KBM-7 (cell line): ENCODE data around the gene GXYLT1.

Source experiments
- DNase-seq: peaks from one replicate; pipeline ENCODE4 v3.0.0-alpha.2; 2015
- in situ Hi-C: fragments of 300-500 bp; cut with MboI; formaldehyde crosslinking; loops from 2 replicates; pipeline ENCODE4 v1.14.3; 2020; ENCODE audit warnings: low sequenced_read_pairs, low pct_unique_long_range_greater_than_20kb, mixed read lengths

Gene GXYLT1

GRCh38 chr12:42145552-42146215, 1.0 kb upstream of the GXYLT1 start:
- peak; percentile 48 for DNase-seq
- in situ Hi-C loops, result loop anchor here (25.0 kb wide), 1 partner anchor 217 kb away; no protein-coding TSS in a partner anchor

DNA sequence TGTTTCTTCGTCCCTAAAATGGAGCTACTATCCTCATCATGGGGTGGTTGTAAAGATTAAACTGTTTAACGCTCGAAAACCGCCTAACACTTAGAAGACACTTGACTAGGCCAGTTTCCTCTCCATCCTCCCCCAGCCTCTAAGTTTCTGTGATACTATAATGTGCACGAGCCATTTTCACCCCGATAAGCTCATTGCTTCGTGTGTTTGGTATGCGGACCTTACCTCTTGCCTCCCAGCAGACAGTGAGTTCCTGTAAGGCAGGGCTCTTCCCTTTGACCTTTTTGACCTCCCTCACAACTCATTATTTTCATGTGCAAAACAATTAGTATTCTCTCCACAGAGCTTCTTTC, 499 bp upstream of the GXYLT1 start:
- DNase-seq, result no peak
- in situ Hi-C loops, result loop anchor here (25.0 kb wide), 1 partner anchor 217 kb away; no protein-coding TSS in a partner anchor

GRCh38 chr12:42144158-42144407, 591 bp downstream of the GXYLT1 start:
- in situ Hi-C loops, result loop anchor here (25.0 kb wide), 1 partner anchor 218 kb away; no protein-coding TSS in a partner anchor
- DNase-seq, result no peak

GRCh38 chr12:42143452-42144157, 1.1 kb downstream of the GXYLT1 start:
- in situ Hi-C loops, result loop anchor here (25.0 kb wide), 1 partner anchor 219 kb away; no protein-coding TSS in a partner anchor
- peak; percentile 46 for DNase-seq

DNA sequence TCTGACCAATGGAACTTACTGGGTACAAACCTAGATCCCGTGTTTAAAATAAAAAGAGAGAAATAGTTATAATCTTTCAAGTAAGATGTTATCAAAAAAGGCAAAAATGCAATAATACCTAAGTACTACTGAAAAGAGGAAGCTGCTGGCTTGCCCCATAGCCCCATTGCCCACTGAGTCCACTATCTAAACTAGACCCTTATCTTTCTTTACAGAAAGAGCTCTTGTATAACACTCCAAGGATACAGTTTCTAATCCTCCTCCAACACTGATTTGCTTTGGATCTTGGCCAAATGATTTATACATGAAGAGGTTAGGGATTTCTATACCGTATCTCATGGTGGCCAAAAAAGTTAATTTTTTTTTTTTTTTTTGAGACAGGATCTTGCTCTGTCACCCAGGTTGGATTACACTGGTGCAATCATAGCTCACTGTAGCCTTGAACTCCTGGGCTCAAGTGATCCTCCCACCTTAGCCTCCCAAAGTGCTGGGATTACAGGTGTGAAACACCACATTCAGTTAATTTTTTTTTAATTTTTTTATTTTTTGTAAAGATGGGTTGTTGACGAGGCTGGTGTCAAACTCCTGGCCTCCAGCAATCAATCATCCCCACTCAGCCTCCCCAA, 2.6 kb downstream of the GXYLT1 start:
- in situ Hi-C loops, result loop anchor here (25.0 kb wide), 1 partner anchor 220 kb away; no protein-coding TSS in a partner anchor
- DNase-seq, result peak; percentile 31

DNA sequence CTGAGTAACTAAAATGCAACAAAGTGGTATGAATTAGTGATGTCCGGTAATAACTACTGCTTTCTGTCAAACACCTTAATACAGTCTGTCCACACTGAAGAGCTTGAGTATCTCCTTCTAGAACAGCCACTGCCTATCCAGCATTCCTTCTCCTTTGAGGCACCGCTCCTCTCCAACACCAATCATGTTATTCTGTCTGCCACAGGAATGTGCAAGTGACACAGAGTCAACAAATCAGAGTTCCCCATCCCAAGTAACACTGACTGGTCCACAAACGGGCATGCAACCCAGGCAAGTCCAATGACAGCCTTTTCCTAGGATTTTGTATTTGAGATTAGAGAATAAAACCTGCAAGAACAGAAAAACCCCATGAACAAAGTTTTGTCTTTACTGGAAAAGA, 3.8 kb downstream of the GXYLT1 start:
- no peak for DNase-seq
- in situ Hi-C loops, result loop anchor here (25.0 kb wide), 1 partner anchor 221 kb away; no protein-coding TSS in a partner anchor

- in situ Hi-C loops, result loop anchor here (25.0 kb wide), 1 partner anchor 227 kb away; no protein-coding TSS in a partner anchor
- DNase-seq, result no peak
Measured at GRCh38 chr12:42135259-42135814, 9.3 kb downstream of the GXYLT1 start.

DNA sequence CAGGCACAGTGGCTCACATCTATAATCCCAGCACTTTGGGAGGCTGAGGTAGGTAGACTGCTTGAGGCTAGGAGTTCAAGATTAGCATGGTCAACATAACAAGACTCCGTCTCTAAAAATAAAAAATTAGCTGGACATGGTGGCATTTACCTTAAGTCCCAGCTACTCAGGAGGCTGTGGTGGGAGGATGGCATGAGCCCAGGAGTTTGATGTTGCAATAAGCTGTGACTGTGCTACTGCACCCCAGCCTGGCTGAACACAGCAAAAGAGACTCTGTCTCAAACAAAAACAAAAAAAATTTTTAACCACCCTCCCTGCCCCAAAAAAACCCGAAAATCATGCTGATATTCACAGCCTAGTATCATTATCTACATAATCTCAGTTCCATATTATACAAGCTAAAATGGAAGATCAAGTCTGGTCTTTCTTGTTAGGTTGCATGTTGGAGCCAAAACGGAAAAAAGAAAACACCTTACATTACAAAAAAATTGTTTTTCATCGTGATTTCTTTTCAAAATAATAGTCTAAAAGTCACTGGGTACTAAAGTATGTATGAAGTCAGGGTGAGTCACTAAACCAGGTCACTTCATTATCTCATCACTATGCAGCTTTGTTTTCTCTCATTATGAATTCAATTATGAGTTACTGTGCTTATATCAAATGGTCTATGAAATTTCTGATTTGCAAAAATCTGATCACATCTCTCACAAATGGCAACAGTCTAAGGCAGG, 13.8 kb downstream of the GXYLT1 start:
- DNase-seq, result peak; percentile 18
- in situ Hi-C loops, result loop anchor here (25.0 kb wide), 1 partner anchor 231 kb away; no protein-coding TSS in a partner anchor

DNA sequence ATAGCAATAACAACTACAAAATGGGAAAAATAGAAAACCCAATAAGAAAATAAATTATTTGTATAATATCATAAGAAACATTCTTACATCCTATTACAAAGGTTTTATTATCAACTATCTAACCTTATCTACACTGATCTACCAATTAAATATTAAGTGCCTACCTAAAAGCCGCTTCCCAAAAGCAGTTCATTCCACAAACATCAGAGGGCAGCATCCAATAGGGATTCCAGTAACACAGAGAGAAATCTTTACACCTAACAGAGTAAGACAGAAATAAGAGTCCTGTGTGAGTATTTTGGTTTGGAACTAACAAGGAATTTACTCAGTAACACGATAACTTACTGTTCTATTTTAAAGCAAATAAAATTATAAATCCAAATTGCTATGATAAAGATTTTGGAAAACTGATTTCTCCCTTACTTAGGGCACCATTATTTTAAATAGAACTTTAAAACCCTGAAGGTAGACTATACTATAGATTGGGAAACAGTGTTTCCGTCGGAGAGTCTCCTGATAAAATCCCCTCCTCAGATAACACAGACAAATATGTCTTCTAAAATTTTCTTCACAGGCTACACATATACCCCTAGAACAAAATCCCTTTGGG, 15.0 kb downstream of the GXYLT1 start:
- in situ Hi-C loops, result loop anchor here (25.0 kb wide), 1 partner anchor 233 kb away; no protein-coding TSS in a partner anchor
- DNase-seq, result peak; percentile 68

DNA sequence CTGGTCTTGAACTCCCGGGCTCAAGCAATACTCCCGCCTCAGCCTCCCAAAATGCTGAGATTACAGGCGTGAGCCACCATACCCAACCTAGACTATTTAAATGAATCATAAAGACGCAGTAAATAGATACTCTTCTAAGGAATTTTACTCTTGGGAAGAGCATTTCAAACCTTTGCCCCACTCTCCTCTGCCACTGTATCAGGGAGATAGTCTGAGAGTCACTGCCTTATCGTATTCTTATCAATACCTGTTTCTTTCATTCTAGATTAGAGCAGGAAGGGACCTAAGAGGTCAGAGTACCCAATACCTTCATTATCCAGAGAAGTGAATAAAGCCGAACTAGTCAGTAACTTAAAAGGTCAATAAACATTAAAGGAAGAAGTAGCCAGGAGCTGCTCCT, 15.8 kb downstream of the GXYLT1 start:
- DNase-seq, result no peak
- in situ Hi-C loops, result loop anchor here (25.0 kb wide), 1 partner anchor 233 kb away; no protein-coding TSS in a partner anchor

GRCh38 chr12:42128327-42128726, 16.3 kb downstream of the GXYLT1 start:
- in situ Hi-C loops, result loop anchor here (25.0 kb wide), 1 partner anchor 234 kb away; no protein-coding TSS in a partner anchor
- no peak for DNase-seq

DNA sequence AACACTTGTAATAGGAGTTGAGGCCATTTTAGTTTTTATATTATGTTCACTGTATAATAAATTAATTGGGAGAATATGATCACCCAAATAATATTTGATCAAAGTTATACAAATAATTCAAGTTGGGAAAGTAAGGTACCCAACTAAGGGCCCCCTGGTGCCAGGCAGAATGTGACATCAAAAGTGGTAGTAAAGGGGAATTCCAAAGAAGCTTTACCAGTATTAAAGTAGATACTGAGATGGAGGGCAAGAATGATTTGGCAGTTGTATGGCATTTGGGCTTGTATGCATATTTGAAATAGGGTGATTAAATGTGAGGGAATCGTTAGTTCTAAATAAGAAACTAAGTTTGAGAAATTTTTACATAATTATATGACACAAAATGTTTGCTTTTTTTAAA, 17.7 kb downstream of the GXYLT1 start:
- DNase-seq, result no peak
- in situ Hi-C loops, result loop anchor here (25.0 kb wide), 1 partner anchor 235 kb away; no protein-coding TSS in a partner anchor

DNA sequence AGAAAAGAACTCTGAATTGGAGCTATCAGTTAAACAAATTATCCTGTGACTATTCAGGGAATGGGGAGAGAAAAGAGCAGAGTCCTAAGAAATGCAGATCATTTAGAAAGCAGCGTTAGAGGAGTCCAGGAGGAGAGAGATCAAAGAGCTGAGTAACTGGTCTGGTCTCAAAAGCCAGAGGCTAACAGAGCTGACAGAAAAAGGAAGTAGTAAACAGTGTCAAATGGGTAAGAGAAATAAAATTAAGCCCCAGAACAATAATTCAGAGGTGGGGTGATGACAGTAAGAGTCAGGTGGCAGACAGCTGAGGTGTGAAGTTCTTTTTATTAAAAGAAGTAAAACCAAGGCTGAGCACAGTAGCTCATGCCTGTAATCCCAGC, 19.3 kb downstream of the GXYLT1 start:
- DNase-seq, result peak; percentile 48
- in situ Hi-C loops, result loop anchor here (25.0 kb wide), 1 partner anchor 237 kb away; no protein-coding TSS in a partner anchor

- in situ Hi-C loops, result loop anchor here (25.0 kb wide), 1 partner anchor 237 kb away; no protein-coding TSS in a partner anchor
- peak; percentile 30 for DNase-seq
Measured at GRCh38 chr12:42124764-42125387, 19.8 kb downstream of the GXYLT1 start.

- no peak for DNase-seq
- in situ Hi-C loops, result no loop called here
Measured at GRCh38 chr12:42119085-42119633, 25.5 kb downstream of the GXYLT1 start.

GRCh38 chr12:42118136-42118879, 26.4 kb downstream of the GXYLT1 start:
- in situ Hi-C loops, result no loop called here

DNA sequence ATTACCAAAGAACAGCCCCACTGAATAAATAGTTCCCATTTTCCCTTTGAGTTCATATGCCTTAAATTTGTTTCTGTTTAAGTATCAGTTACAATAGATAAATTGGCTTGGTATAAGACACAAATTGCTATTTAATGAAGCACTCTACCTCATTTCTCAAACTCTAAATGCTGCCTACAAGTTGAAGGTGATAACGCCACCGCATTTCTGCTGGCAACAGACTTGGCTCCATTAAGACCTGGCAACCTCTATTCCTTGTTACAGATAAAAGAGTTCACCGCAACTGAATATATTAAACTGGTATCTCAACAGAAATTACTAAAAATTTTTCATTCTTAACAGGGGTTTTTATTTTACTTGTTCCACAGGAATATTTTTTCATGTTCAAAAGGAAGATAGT, 35.6 kb downstream of the GXYLT1 start:
- in situ Hi-C loops, result no loop called here

More at GRCh38 chr12:42118136-42118879, 26.4 kb downstream of the GXYLT1 start:
- peak; percentile 43 for DNase-seq

More for the DNA sequence above, 35.6 kb downstream of the GXYLT1 start:
- DNase-seq, result no peak
